GM18517 (cell line): Measurements from ENCODE around the gene CCIN.
"Not testable (repeated sequence)": the region's sequence is repeated elsewhere in the genome, so short reads cannot be mapped to it uniquely, and the experiment has no call there.

Experiments used
- ATAC-seq: cut with Tn5 transposase; IDR thresholded peaks from one replicate; pipeline ENCODE4 v1.9.1; 2021; ENCODE audit warnings: mild to moderate bottlenecking, moderate library complexity; ENCODE audit not compliant: unreplicated experiment

CCIN gene

GRCh38 chr9:36158122-36158521, 11.1 kb upstream of the CCIN start:
- ATAC-seq, result no peak

GRCh38 chr9:36158917-36159316, 10.3 kb upstream of the CCIN start:
- ATAC-seq, result no peak

GRCh38 chr9:36159509-36159908, 9.7 kb upstream of the CCIN start:
- ATAC-seq, result not testable (repeated sequence)

GRCh38 chr9:36160126-36160525, 9.1 kb upstream of the CCIN start:
- not testable (repeated sequence) for ATAC-seq

- no peak for ATAC-seq
These were observed 8.0 kb upstream of the CCIN start for GRCh38 chr9:36161187-36161586.

GRCh38 chr9:36162211-36162738, 6.9 kb upstream of the CCIN start:
- ATAC-seq, result no peak

GRCh38 chr9:36163049-36163785, 6.0 kb upstream of the CCIN start:
- no peak for ATAC-seq

- no peak for ATAC-seq
These were observed 5.4 kb upstream of the CCIN start for GRCh38 chr9:36163786-36164170.

- no peak for ATAC-seq
These were observed 4.8 kb upstream of the CCIN start for GRCh38 chr9:36164372-36164771.

GRCh38 chr9:36164989-36165388, 4.2 kb upstream of the CCIN start:
- no peak for ATAC-seq

- no peak for ATAC-seq
These were observed 3.4 kb upstream of the CCIN start for GRCh38 chr9:36165826-36166167.

GRCh38 chr9:36166168-36166927, 2.8 kb upstream of the CCIN start:
- ATAC-seq, result peak; percentile 65

- ATAC-seq, result no peak
These were observed 520 bp downstream of the CCIN start for GRCh38 chr9:36169708-36170107.

GRCh38 chr9:36170531-36170930, 1.3 kb downstream of the CCIN start:
- ATAC-seq, result no peak

- ATAC-seq, result no peak
These were observed 4.7 kb downstream of the CCIN start for GRCh38 chr9:36173861-36174260.

- ATAC-seq, result no peak
These were observed 5.1 kb downstream of the CCIN start for GRCh38 chr9:36174271-36174670.

- ATAC-seq, result no peak
These were observed 5.5 kb downstream of the CCIN start for GRCh38 chr9:36174731-36175130.

GRCh38 chr9:36175209-36175608, 6.0 kb downstream of the CCIN start:
- ATAC-seq, result not testable (repeated sequence)

GRCh38 chr9:36176496-36176895, 7.3 kb downstream of the CCIN start:
- not testable (repeated sequence) for ATAC-seq

- no peak for ATAC-seq
These were observed 8.4 kb downstream of the CCIN start for GRCh38 chr9:36177571-36177970.

- not testable (repeated sequence) for ATAC-seq
These were observed 11.1 kb downstream of the CCIN start for GRCh38 chr9:36180243-36180642.

GRCh38 chr9:36187414-36187813, 18.2 kb downstream of the CCIN start:
- no peak for ATAC-seq
